Medulla oblongata (tissue), 1 donor: ENCODE measurements around the gene FAF1.

Source experiments
- DNase-seq: peaks from one replicate; pipeline ENCODE4 v3.0.0-alpha.2; 2015; ENCODE audit errors: extremely low spot score

FAF1 gene

DNA sequence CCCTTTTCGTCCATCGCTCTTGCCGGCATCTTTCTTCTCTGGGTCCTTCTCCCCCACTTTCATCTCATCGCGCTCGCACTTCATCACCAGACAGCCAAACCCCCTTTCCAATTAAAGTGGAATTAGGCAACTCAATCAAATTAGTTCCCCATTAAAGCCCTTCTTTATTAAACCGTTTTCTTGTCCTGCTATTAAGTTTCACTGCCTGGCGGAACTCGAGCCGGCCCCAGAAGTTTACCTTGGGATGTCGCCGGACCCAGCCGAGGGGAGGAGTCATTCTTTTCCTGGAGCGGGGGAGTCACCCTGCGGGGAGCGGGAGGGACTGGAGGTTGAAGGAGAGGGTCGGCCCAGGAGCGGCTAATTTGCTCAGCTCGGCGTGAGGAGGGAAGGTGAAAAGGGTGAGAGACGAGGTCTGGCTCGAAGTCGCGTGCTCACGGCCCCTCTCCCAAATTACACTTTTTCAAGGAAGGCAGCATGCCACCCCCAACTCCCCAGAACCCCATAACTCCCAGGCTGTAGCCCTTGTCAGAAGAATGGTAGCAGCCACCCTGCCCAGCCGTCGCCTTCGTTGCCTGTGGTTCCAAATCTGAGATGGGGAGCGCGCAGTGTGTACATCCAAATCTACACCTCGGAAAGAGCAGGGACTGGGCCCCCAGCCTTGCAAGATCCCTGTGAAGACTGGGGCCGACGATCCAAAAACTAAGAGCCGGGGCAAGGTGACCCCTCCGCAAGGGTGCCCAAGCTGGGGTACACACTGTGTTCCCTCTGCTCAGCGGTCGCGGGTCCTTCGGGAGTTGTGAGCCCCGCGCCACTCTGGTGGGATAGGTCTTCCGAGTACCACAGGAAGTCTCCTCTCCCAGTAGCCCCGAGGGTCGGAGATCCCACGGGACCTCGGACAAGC, 543.3 kb downstream of the FAF1 start:
- DNase-seq, result no peak

DNA sequence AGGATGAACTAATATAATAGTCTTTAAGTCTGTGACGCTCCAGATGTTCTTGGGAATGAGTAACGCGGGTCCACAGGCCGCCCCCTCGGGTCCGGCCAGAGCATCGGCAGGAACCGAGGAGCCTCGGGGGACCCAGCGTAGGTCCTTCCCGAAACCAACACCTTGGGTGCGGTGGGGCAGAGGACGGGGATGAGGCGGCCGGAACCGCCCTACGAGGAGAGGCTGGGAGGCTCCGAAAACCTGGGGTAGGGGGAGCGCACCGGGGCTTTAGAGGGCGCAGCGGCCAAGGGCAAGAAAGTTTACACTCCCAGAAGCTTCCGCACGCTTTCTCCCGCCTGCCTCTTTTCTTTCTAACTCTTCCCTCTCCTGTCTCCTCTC, 543.9 kb downstream of the FAF1 start:
- DNase-seq, result no peak

DNA sequence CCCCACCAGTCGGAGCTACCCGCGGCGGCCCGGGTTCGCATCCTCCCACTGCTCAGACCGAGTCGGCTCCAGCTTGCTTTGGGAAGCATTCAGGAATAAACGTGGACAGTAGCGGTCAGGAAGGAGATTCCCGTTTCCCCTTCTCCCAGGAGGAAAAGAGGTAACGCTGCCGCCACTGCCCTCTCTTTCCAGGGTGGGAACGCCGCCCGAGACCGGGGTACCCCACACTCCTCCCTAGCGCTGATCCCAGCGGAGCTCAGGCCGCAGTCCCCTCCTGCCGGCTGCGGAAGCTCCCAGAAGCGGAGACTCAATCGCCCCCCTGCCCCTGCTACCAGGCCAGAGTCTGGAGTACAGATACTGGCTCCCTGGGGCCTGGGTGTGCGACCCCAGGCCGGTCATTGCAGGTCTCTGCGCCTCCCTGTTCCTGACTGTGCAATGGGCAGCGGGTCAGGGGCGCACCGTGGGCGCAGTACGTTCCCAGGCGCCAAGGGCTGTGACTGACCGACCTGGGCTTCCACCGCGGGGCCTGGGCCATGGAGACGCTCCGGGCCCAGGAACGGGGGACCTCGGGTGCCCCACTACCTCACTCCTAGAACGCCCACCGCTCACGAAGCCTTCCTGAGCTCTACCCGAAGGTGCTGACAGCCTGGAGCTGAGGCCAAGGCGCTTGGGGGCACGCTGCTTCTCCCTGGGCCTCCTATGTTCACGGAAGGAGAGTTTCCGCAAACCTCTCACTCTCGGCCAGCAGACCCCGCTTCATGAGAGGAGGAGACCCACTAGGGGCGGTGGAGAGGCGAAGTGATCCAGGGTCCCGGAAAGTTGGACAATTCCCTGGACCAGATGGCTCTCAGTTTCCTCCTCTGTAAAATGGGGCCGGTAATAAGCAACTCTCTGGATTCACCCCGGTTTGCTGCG, 544.6 kb downstream of the FAF1 start:
- DNase-seq, result no peak

DNA sequence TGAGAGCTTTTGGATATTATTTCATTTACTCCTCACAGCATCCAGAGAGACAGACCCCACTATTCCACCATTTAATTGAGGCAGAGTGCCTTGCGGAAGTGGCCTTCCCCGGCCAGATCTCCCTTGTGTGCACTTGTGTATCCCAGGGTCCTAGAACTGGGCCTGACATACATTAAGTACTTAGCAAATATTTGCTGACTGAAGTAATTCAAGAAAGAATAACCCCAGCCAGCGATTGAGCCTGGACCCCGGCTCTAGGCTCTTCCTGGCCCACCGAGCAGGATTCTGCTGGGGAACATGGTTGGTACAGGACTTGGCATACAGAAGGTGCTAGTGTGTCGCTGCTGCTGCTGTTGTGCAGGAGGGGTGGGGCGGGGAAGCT, 545.2 kb downstream of the FAF1 start:
- no peak for DNase-seq

DNA sequence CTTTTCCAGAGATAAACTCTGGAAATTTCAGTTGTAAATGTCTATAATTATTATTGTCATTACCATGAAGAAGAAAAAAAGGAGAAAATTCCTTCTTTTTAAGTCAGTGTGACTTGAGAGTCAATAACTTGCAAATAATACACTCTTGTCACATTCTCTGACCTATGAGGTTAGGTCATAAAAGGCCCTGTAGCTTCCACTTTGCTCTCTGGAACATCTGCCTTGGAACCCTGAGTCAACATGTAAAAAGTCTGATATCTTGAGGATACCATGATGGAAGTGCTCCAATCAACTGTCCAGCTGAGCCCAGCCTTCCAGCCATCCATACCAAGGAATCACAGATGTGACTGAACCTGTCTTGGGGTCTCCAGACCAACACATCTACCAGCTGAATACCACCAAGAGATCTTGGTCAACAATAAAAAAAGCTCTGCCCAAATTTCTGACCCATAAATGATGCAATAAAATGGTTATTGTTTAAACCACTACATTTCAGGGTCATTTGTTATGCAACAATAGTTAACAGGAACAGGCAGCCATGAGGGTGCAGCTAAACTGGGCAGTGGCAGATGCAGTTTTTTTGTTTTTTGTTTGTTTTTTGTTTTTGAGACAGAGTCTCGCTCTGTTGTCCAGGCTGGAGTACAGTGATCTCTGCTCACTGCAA, 547.1 kb downstream of the FAF1 start:
- DNase-seq, result no peak

DNA sequence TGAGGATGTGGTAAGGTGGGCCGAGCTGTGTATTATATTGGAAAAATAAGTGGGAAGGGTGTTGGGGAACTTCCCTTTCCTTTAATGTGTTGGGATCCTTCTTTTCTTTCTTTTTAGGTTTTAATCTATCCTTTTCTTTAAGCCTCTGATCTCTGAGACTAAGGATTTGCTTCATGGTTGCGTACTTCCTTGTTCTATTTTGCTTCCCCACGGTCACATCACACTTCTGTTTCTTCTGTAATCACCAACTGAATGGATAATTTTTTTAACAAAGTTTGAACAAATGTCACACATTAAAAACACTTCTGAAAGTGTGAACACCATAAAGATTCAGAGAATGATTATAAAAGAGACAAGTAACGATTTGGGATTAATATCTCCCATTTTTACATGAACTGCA, 554.3 kb downstream of the FAF1 start:
- no peak for DNase-seq

DNA sequence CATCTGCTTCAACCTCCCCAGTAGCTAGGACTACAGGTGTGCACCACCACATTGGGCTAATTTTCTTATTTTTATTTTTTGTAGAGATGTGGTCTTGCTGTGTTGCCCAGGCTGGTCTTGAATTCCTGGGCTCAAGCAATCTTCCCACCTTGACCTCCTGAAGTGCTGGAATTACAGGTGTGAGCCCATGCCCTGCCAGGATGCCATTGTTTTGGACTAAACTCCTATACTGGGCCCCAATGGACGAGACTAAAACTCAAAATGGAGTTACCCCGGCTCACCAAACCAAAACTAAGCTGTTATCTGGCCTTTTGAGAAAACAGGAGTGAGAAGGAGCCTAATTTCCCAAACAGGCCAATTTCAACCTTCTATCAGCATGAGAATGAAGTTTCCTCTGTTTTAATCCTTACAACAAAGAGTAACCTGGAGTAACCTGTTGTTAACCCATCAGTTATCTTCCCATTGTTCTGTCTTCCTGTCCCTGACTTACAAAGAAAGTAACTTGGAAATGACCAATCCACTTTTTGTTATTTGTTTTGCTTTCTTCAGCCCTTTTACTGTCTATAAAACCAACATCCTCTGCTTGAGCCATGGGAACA, 566.4 kb downstream of the FAF1 start:
- no peak for DNase-seq
